Measurements from ENCODE around the gene PTPRD.

The PTPRD gene

DNA sequence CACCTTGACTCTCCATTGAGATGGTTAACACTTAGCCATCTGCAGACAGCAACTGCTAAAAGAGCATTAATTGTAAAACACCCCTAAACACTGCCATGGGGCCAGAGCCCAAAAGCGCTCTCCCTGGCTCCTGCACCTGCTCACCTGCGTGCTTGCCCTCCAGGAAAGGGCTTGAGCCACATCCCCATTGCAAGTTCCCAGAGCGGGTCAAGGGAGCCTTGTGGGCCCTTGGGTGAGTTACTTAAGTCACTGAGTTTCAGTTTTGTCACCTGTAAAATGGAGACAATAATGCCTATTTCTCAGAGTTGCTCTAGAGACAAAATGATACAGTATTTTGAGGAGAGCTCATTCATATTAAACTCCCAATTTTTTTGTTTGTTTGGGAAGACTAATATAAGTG lies 967.8 kb downstream of the PTPRD start:
- Histone ChIP-seq H3K9me3 (ENCODE audit: control insufficient read depth, low read length) (no peaks in the 10 kb centered on the region), H3K4me1 (ENCODE audit: control insufficient read depth, insufficient read depth, low read length) (no peaks in the 10 kb centered on the region), H3K9ac (ENCODE audit: low read length) (no peak overlapping the region), H3K27me3 (replicated peaks; ENCODE audit: control insufficient read depth, insufficient read depth, low read length) (no peaks in the 10 kb centered on the region), H3K36me3 (ENCODE audit: control insufficient read depth, insufficient read depth, low read length, severe bottlenecking) (no peaks in the 10 kb centered on the region), H3K4me3 (ENCODE audit: low read length) (no peak overlapping the region)
- no peak for DNase-seq (ENCODE audit: low read depth)

DNA sequence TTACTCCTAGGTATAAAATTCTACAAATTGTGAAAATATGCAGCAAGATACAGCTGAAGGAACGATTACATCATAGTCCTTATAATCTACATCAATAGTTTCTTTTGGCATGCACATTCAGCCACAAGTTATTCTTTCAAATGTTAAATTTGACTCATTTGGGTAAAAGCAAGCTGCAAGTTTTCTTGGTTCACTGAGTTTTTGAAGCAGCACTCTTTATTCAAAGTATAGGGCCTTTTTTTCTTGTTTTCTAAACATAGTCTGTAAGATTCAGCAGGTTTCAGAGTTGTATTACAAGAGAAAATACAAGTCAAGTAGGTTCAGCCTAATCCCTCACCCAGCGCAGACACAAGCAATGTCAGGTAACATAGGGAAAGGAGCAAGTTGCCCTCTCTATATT lies 981.5 kb downstream of the PTPRD start:
- no peak overlapping the region for H3K4me3 ChIP-seq (ENCODE audit: low read length)
- DNase-seq (ENCODE audit: low read depth): no peak
- no peak overlapping the region for H3K9ac ChIP-seq (ENCODE audit: low read length)
- peaks cover 4% of the 10 kb centered on the region for H3K27me3 ChIP-seq (replicated peaks; ENCODE audit: control insufficient read depth, insufficient read depth, low read length)
- H3K36me3 ChIP-seq (ENCODE audit: control insufficient read depth, insufficient read depth, low read length, severe bottlenecking): no peaks in the 10 kb centered on the region
- H3K9me3 ChIP-seq (ENCODE audit: control insufficient read depth, low read length): no peaks in the 10 kb centered on the region
- H3K4me1 ChIP-seq (ENCODE audit: control insufficient read depth, insufficient read depth, low read length): no peaks in the 10 kb centered on the region

DNA sequence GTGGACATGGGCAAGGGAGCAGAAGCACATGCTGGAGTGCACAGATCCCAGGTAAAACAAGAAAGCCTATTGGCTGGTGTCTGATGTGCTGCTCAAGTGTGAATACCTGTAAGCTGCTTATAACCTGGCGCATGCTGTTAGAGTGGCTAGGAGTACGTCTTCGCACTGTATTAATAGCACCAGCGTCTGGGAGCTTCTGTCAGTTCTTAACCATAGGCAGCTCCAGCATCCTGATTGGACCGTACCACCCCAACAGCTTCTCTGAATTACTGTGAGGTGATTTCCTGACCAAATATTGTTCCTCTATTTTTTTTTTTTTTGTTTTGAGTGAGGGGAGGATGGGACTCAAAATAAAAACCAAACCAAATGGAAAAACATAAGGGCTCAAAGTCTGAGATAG lies 987.6 kb downstream of the PTPRD start:
- H3K4me3 ChIP-seq (ENCODE audit: low read length): no peak overlapping the region
- no peaks in the 10 kb centered on the region for H3K27me3 ChIP-seq (replicated peaks; ENCODE audit: control insufficient read depth, insufficient read depth, low read length)
- H3K9me3 ChIP-seq (ENCODE audit: control insufficient read depth, low read length): no peaks in the 10 kb centered on the region
- H3K9ac ChIP-seq (ENCODE audit: low read length): no peak overlapping the region
- no peaks in the 10 kb centered on the region for H3K4me1 ChIP-seq (ENCODE audit: control insufficient read depth, insufficient read depth, low read length)
- no peak for DNase-seq (ENCODE audit: low read depth)
- no peaks in the 10 kb centered on the region for H3K36me3 ChIP-seq (ENCODE audit: control insufficient read depth, insufficient read depth, low read length, severe bottlenecking)

DNA sequence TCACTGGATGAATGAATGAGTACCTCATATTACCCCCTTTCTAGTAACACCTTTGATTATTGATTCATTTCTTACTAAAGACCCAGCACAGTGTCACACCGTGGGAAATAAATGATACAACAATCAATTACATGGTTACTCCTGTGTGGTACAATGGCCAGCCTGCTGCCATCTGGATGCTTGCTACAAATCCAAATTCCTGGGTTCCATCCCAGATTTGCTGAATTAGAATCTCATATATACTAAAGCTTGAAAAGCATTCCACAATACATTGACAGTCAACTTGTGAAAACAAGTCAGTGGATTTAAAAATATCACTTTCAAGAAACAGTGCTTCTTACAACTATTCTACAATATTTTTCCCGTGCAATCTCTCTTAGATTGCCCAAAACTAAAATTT lies 989.3 kb downstream of the PTPRD start:
- Histone ChIP-seq H3K9ac (ENCODE audit: low read length) (no peak overlapping the region), H3K4me1 (ENCODE audit: control insufficient read depth, insufficient read depth, low read length) (no peaks in the 10 kb centered on the region), H3K9me3 (ENCODE audit: control insufficient read depth, low read length) (no peaks in the 10 kb centered on the region), H3K4me3 (ENCODE audit: low read length) (no peak overlapping the region), H3K27me3 (replicated peaks; ENCODE audit: control insufficient read depth, insufficient read depth, low read length) (no peaks in the 10 kb centered on the region), H3K36me3 (ENCODE audit: control insufficient read depth, insufficient read depth, low read length, severe bottlenecking) (no peaks in the 10 kb centered on the region)
- DNase-seq (ENCODE audit: low read depth): no peak

DNA sequence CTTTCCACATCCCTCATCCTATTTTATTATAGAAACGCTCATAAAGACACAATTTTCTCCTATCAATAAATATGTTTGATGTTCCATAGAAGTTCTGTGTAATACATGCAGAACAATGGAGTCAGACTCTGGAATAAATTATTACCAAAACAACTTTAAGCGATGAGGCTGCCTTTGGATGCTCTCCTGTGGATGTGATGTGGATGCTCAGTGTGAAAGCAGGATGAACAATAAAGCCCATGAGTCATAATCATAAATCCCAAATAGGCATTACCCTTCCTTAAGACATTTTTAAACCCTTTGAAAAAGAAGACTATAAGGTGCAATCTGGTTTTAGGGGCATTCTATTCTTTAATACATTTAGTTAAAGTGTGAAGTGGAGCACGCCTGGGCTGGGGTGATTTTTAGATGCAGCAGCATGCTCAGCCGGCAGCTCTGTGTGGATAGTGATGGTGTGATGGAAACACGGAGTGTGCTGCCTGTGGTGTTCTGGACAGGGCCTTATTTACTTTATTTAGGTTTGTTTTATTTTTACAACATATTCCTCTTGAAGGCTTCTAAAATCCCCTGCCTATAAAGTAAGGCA lies 991.4 kb downstream of the PTPRD start:
- Histone ChIP-seq H3K4me1 (ENCODE audit: control insufficient read depth, insufficient read depth, low read length) (no peaks in the 10 kb centered on the region), H3K4me3 (ENCODE audit: low read length) (no peak overlapping the region), H3K9ac (ENCODE audit: low read length) (no peak overlapping the region), H3K9me3 (ENCODE audit: control insufficient read depth, low read length) (no peaks in the 10 kb centered on the region), H3K36me3 (ENCODE audit: control insufficient read depth, insufficient read depth, low read length, severe bottlenecking) (no peaks in the 10 kb centered on the region), H3K27me3 (replicated peaks; ENCODE audit: control insufficient read depth, insufficient read depth, low read length) (no peaks in the 10 kb centered on the region)
- DNase-seq (ENCODE audit: low read depth): no peak

DNA sequence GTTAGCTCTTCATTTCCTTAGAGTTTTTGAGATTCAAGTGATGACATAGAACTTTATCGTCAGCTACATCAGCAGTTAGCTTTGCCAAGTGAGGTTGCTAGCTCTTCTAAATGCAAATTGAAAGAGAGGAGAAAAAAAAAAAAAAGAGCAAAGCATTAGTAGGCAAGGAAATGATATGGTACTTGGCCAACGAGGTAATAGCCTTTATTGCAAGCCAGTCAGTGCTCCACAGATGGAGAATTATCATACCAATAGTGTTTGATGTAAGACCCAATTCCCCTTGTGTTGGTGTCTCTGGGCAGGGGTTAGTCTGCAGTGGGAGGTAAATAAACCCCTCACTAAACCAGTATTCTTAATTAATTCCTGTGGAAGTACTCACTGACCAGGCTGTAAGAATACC lies 992.1 kb downstream of the PTPRD start:
- DNase-seq (ENCODE audit: low read depth): no peak
- Histone ChIP-seq H3K4me3 (ENCODE audit: low read length) (no peak overlapping the region), H3K9ac (ENCODE audit: low read length) (no peak overlapping the region)

DNA sequence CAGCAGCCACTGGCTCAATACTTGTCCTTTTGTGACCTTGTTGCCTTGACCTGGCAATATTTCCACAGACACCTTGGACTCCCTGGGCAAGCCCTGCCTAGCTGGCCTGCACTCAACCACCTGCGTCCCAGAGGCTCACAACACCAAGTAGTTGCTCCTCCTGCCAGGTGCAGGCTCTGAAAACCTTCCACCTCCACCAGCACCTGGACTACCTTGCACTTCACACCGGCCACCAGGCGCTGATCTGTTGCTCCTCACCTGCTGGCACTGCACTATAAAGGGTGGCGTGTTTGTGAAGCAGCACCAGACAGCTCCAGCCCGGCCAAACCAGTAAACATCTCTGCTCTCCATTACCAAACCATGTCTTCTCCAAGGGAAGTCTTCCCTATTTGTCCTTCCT lies 997.7 kb downstream of the PTPRD start:
- H3K4me3 ChIP-seq (ENCODE audit: low read length): no peak overlapping the region
- H3K27me3 ChIP-seq (replicated peaks; ENCODE audit: control insufficient read depth, insufficient read depth, low read length): no peaks in the 10 kb centered on the region
- H3K36me3 ChIP-seq (ENCODE audit: control insufficient read depth, insufficient read depth, low read length, severe bottlenecking): no peaks in the 10 kb centered on the region
- H3K9ac ChIP-seq (ENCODE audit: low read length): no peak overlapping the region
- no peaks in the 10 kb centered on the region for H3K9me3 ChIP-seq (ENCODE audit: control insufficient read depth, low read length)
- no peak for DNase-seq (ENCODE audit: low read depth)
- H3K4me1 ChIP-seq (ENCODE audit: control insufficient read depth, insufficient read depth, low read length): no peaks in the 10 kb centered on the region

More for the DNA sequence above, 992.1 kb downstream of the PTPRD start:
- Histone ChIP-seq H3K4me1 (ENCODE audit: control insufficient read depth, insufficient read depth, low read length) (no peaks in the 10 kb centered on the region), H3K27me3 (replicated peaks; ENCODE audit: control insufficient read depth, insufficient read depth, low read length) (no peaks in the 10 kb centered on the region), H3K36me3 (ENCODE audit: control insufficient read depth, insufficient read depth, low read length, severe bottlenecking) (no peaks in the 10 kb centered on the region), H3K9me3 (ENCODE audit: control insufficient read depth, low read length) (no peaks in the 10 kb centered on the region)

DNA sequence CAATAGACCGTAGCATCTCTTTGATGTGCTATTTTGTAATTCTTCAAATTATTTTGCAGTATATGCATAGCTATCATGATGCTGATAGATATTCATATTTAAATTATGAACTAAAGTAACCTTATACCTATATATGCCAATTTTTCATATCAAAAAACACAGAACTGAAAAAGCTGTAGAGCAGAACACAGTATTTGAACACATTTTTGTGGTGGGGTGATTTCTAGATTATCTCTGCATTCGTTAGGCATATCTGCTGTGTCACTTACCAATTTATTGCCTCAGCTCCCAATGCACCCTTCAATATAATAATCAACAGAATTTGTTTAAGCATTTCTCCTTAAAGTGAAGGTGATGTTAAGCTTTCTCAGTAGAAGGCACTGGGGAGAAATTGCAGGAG lies 998.2 kb downstream of the PTPRD start:
- Histone ChIP-seq H3K36me3 (ENCODE audit: control insufficient read depth, insufficient read depth, low read length, severe bottlenecking) (no peaks in the 10 kb centered on the region), H3K4me1 (ENCODE audit: control insufficient read depth, insufficient read depth, low read length) (no peaks in the 10 kb centered on the region), H3K27me3 (replicated peaks; ENCODE audit: control insufficient read depth, insufficient read depth, low read length) (no peaks in the 10 kb centered on the region), H3K9me3 (ENCODE audit: control insufficient read depth, low read length) (no peaks in the 10 kb centered on the region), H3K9ac (ENCODE audit: low read length) (no peak overlapping the region), H3K4me3 (ENCODE audit: low read length) (no peak overlapping the region)
- DNase-seq (ENCODE audit: low read depth): no peak

DNA sequence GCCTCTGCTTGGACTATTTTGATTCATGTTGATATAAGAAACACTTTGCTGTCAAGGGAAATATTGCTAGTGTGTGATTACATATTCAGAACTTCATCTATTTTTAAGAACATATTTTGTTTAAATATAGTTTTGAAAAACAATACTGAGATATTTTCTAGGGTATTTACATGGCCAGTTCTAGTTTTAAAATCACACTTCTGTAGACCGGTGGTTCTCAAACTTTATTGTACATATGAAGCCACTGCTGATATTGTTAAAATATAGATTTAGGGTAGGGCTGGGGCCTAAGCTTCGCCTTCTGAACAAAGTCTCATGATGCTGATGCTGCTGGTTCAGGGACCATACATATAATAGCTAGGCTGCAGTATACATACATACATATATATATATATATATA lies 1000.0 kb downstream of the PTPRD start:
- no peak overlapping the region for H3K4me3 ChIP-seq (ENCODE audit: low read length)

DNA sequence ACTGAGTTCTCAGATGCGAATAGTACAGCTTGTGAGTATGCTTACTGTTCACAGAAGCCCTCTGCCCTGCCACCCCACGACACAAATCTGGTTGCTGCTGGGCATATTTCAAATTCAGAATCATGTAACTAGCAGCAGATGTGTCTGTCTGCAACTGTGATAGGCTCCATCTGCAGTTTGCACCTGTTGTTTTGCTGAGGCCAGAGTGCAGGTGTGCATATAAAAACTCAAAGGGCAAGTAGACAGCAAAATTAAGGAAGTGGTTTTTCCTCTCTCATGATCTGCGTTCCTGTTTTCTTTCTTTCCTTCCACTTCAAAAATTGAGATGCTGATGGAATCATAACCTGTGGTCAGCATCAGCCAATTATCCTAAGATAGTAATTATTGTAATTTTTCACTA lies 1000.5 kb downstream of the PTPRD start:
- H3K9ac ChIP-seq (ENCODE audit: low read length): no peak overlapping the region
- no peak for DNase-seq (ENCODE audit: low read depth)
- H3K36me3 ChIP-seq (ENCODE audit: control insufficient read depth, insufficient read depth, low read length, severe bottlenecking): no peaks in the 10 kb centered on the region
- no peak overlapping the region for H3K4me3 ChIP-seq (ENCODE audit: low read length)
- no peaks in the 10 kb centered on the region for H3K9me3 ChIP-seq (ENCODE audit: control insufficient read depth, low read length)
- no peaks in the 10 kb centered on the region for H3K27me3 ChIP-seq (replicated peaks; ENCODE audit: control insufficient read depth, insufficient read depth, low read length)
- no peaks in the 10 kb centered on the region for H3K4me1 ChIP-seq (ENCODE audit: control insufficient read depth, insufficient read depth, low read length)

More for the DNA sequence above, 1000.0 kb downstream of the PTPRD start:
- Histone ChIP-seq H3K36me3 (ENCODE audit: control insufficient read depth, insufficient read depth, low read length, severe bottlenecking) (no peaks in the 10 kb centered on the region), H3K9me3 (ENCODE audit: control insufficient read depth, low read length) (no peaks in the 10 kb centered on the region), H3K9ac (ENCODE audit: low read length) (no peak overlapping the region), H3K27me3 (replicated peaks; ENCODE audit: control insufficient read depth, insufficient read depth, low read length) (no peaks in the 10 kb centered on the region), H3K4me1 (ENCODE audit: control insufficient read depth, insufficient read depth, low read length) (no peaks in the 10 kb centered on the region)
- DNase-seq (ENCODE audit: low read depth): no peak

DNA sequence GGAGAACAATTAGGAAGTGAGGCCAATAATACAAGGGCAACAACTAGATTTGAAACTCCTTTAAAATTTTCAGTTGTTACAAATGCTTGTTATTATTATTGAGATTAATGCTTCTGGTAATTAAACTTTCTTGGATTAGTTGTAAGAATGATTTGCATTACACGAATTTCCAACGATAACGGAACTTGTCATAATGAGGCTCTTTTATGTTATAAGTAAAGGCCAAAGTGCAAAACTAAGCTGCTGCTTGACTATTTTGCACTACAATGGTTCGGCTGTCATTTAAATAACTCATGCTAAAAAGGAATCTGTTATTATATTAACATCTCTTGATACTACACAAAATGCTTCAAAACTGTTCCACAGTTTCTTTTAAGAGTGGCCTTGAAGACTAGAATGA lies 1007.1 kb downstream of the PTPRD start:
- no peaks in the 10 kb centered on the region for H3K4me1 ChIP-seq (ENCODE audit: control insufficient read depth, insufficient read depth, low read length)
- no peak overlapping the region for H3K9ac ChIP-seq (ENCODE audit: low read length)
- H3K9me3 ChIP-seq (ENCODE audit: control insufficient read depth, low read length): no peaks in the 10 kb centered on the region
- no peak for DNase-seq (ENCODE audit: low read depth)
- H3K4me3 ChIP-seq (ENCODE audit: low read length): no peak overlapping the region
- no peaks in the 10 kb centered on the region for H3K27me3 ChIP-seq (replicated peaks; ENCODE audit: control insufficient read depth, insufficient read depth, low read length)
- no peaks in the 10 kb centered on the region for H3K36me3 ChIP-seq (ENCODE audit: control insufficient read depth, insufficient read depth, low read length, severe bottlenecking)

DNA sequence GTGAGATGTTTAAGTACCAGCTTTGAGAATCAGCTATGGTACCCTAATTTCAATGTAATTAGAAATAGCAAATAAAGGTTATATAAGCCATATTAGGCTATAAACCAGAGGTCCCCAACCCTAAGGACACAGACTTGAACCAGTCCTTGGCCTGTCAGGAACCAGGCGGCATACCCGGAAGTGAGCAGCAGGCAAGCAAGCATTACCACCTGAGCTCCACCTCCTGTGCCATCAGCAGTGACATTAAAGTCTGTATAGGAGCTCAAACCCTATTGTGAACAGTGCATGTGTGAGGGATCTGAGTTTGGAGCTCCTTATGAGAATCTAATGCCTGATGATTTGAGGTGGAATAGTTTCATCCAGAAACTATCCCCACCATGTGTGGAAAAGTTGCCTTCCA lies 1009.5 kb downstream of the PTPRD start:
- Histone ChIP-seq H3K36me3 (ENCODE audit: control insufficient read depth, insufficient read depth, low read length, severe bottlenecking) (no peaks in the 10 kb centered on the region), H3K9me3 (ENCODE audit: control insufficient read depth, low read length) (no peaks in the 10 kb centered on the region), H3K4me3 (ENCODE audit: low read length) (no peak overlapping the region), H3K9ac (ENCODE audit: low read length) (no peak overlapping the region), H3K4me1 (ENCODE audit: control insufficient read depth, insufficient read depth, low read length) (no peaks in the 10 kb centered on the region), H3K27me3 (replicated peaks; ENCODE audit: control insufficient read depth, insufficient read depth, low read length) (no peaks in the 10 kb centered on the region)
- no peak for DNase-seq (ENCODE audit: low read depth)
